Right lobe of liver (tissue), 4 donors: ENCODE data around the gene LRRC75A.

Source experiments
- POLR2A ChIP-seq: fragments of 450-650 bp; IDR thresholded peaks from one replicate; pipeline ENCODE4 v1.6.1; 2017; ENCODE audit warnings: antibody characterized with exemption, mild to moderate bottlenecking
- TF ChIP-seq, protein P1 (sequence below), 4 donors: fragments of 200-600 bp in 3 of 4; fragments of 450-650 bp in 1 of 4; IDR thresholded peaks; one replicate each; pipeline versions ENCODE4 v1.5.1 to v1.8.0; 2016 to 2022; ENCODE audit warnings: antibody characterized with exemption in 4 of 4, mild to moderate bottlenecking in 2 of 4
- donor health status: DM: no; HTN: no; CAD: no.
- donor health status: DM: no; HTN: no; CAD: no.
- donor health status: DM: no; HTN: yes; CAD: no.

DNA sequence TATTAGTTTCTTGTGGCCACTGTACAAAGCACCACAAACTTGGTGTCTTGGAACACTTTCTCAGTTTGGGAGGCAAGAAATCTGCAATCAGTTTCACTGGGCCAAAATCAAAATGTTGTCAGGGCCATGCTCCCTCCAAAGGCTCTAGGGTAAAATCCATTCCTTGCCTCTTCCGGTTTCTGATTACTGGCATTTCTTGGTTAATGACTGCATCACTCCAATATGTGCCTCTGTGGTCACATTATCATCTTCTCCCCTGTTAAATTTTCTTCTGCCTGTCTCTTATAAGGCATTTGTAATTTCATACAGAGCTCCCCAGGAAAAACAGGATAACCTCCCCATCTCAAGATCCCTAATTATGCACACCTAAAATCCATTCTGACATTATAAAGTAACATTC, 42.2 kb upstream of the LRRC75A start:
- TF ChIP-seq, protein P1, sequence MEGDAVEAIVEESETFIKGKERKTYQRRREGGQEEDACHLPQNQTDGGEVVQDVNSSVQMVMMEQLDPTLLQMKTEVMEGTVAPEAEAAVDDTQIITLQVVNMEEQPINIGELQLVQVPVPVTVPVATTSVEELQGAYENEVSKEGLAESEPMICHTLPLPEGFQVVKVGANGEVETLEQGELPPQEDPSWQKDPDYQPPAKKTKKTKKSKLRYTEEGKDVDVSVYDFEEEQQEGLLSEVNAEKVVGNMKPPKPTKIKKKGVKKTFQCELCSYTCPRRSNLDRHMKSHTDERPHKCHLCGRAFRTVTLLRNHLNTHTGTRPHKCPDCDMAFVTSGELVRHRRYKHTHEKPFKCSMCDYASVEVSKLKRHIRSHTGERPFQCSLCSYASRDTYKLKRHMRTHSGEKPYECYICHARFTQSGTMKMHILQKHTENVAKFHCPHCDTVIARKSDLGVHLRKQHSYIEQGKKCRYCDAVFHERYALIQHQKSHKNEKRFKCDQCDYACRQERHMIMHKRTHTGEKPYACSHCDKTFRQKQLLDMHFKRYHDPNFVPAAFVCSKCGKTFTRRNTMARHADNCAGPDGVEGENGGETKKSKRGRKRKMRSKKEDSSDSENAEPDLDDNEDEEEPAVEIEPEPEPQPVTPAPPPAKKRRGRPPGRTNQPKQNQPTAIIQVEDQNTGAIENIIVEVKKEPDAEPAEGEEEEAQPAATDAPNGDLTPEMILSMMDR (IDR thresholded peaks at IDR 0.05): no peak
- no peak for TF ChIP-seq POLR2A
